OCI-LY1 (cell line): Measurements from ENCODE around the gene NUP98.
"Not testable (repeated sequence)": the region's sequence is repeated elsewhere in the genome, so short reads cannot be mapped to it uniquely, and the experiment has no call there.

Experiments
- H2AFZ ChIP-seq: fragments of 200-600 bp; sonication (generic), shearing (Covaris generic); 2 replicates; pipeline ENCODE4 v1.6.0; 2014; ENCODE audit warnings: antibody characterized with exemption, mild to moderate bottlenecking, low read length
- H3F3A ChIP-seq: fragments of 200-600 bp; sonication (generic), shearing (Covaris generic); 2 replicates; pipeline ENCODE4 v1.6.0; 2014; ENCODE audit warnings: mild to moderate bottlenecking, antibody characterized with exemption, low read length, moderate library complexity; ENCODE audit not compliant: insufficient read depth
- H3K27ac ChIP-seq: fragments of 200-600 bp; sonication (generic); 2 replicates; pipeline ENCODE4 v1.5.1; 2014; ENCODE audit warnings: low read length, mixed run types, mild to moderate bottlenecking, low read depth; ENCODE audit not compliant: poor library complexity, severe bottlenecking
- H3K27me3 ChIP-seq: fragments of 200-600 bp; sonication (generic); 2 replicates; pipeline ENCODE4 v1.6.0; 2014; ENCODE audit warnings: antibody characterized with exemption, mild to moderate bottlenecking, low read length, moderate library complexity; ENCODE audit not compliant: insufficient read depth
- H3K36me3 ChIP-seq: fragments of 200-600 bp; sonication (generic); 2 replicates; pipeline ENCODE4 v1.6.1; 2014; ENCODE audit warnings: mild to moderate bottlenecking, antibody characterized with exemption, low read length, moderate library complexity, mixed read lengths; ENCODE audit not compliant: insufficient read depth
- H3K4me1 ChIP-seq: fragments of 200-600 bp; sonication (generic); 2 replicates; pipeline ENCODE4 v1.5.1; 2014; ENCODE audit warnings: mild to moderate bottlenecking, low read length, moderate library complexity; ENCODE audit not compliant: insufficient read depth, severe bottlenecking
- H3K4me2 ChIP-seq: fragments of 200-600 bp; sonication (generic), shearing (Covaris generic); 2 replicates; pipeline ENCODE4 v1.6.1; 2014; ENCODE audit warnings: low read length
- H3K4me3 ChIP-seq: fragments of 200-600 bp; sonication (generic); 2 replicates; pipeline ENCODE4 v1.5.1; 2014; ENCODE audit warnings: low read length, low read depth, mild to moderate bottlenecking, mixed read lengths; ENCODE audit not compliant: poor library complexity, severe bottlenecking
- H3K79me2 ChIP-seq: fragments of 200-600 bp; shearing (Covaris generic); 2 replicates; pipeline ENCODE4 v1.6.1; 2016; ENCODE audit warnings: mixed run types, low read length, mixed read lengths; ENCODE audit not compliant: insufficient read depth
- H3K9ac ChIP-seq: fragments of 200-600 bp; sonication (generic), shearing (Covaris generic); 2 replicates; pipeline ENCODE4 v1.6.1; 2014; ENCODE audit warnings: mild to moderate bottlenecking, low read length, mixed read lengths
- H3K9me2 ChIP-seq: fragments of 200-600 bp; sonication (generic), shearing (Covaris generic); 2 replicates; pipeline ENCODE4 v1.6.1; 2014; ENCODE audit warnings: low read depth, mild to moderate bottlenecking, low read length, mixed read lengths
- H3K9me3 ChIP-seq: fragments of 200-600 bp; shearing (Covaris generic); 2 replicates; pipeline ENCODE4 v1.6.1; 2014; ENCODE audit warnings: low read length, mixed read lengths
- H4K20me1 ChIP-seq: fragments of 200-600 bp; sonication (generic), shearing (Covaris generic); 2 replicates; pipeline ENCODE4 v1.6.0; 2016; ENCODE audit warnings: mild to moderate bottlenecking, low read length; ENCODE audit not compliant: insufficient read depth
- CTCF ChIP-seq: fragments of 200-600 bp; sonication (generic), shearing (Covaris generic); IDR thresholded peaks from 2 replicates; pipeline ENCODE4 v1.5.1; 2017; ENCODE audit warnings: mild to moderate bottlenecking, antibody characterized with exemption, low read length, moderate library complexity, mixed read lengths
- EZH2 ChIP-seq: fragments of 200-600 bp; sonication (generic), shearing (Covaris generic); IDR thresholded peaks from 2 replicates; pipeline ENCODE4 v1.8.0; 2017; ENCODE audit warnings: borderline replicate concordance, mixed run types, mild to moderate bottlenecking, antibody characterized with exemption, low read length, moderate library complexity, mixed read lengths

NUP98 gene

GRCh38 chr11:3649374-3649773, 148.0 kb downstream of the NUP98 start:
- H3K79me2 ChIP-seq, H3K4me1 ChIP-seq, H2AFZ ChIP-seq, H4K20me1 ChIP-seq, H3K9me2 ChIP-seq, H3K4me2 ChIP-seq, H3K4me3 ChIP-seq, H3K27me3 ChIP-seq, H3K9ac ChIP-seq, H3K9me3 ChIP-seq, H3F3A ChIP-seq, H3K27ac ChIP-seq, H3K36me3 ChIP-seq: not testable (repeated sequence)

GRCh38 chr11:3648843-3649242, 148.5 kb downstream of the NUP98 start:
- not testable (repeated sequence) for H2AFZ ChIP-seq, H3K27ac ChIP-seq, H3K9me2 ChIP-seq, H3K4me2 ChIP-seq, H3K4me1 ChIP-seq, H3K36me3 ChIP-seq, H3K9me3 ChIP-seq, H3K79me2 ChIP-seq, H3K27me3 ChIP-seq, H3K9ac ChIP-seq, H3K4me3 ChIP-seq, H4K20me1 ChIP-seq, H3F3A ChIP-seq

GRCh38 chr11:3645552-3645951, 151.8 kb downstream of the NUP98 start:
- Histone ChIP-seq H3F3A (no peaks in the 10 kb centered on the region), H3K4me2 (no peak overlapping the region), H3K79me2 (no peaks in the 10 kb centered on the region), H3K27me3 (peaks cover 7% of the 10 kb centered on the region; the same call in 1 of the 2 replicates), H2AFZ (no peak overlapping the region), H3K36me3 (no peaks in the 10 kb centered on the region; the same call in 1 of the 2 replicates), H3K9me2 (no peaks in the 10 kb centered on the region), H4K20me1 (no peaks in the 10 kb centered on the region), H3K9ac (no peak overlapping the region), H3K4me1 (no peaks in the 10 kb centered on the region), H3K4me3 (no peak overlapping the region), H3K27ac (no peak overlapping the region), H3K9me3 (no peaks in the 10 kb centered on the region)
- TF ChIP-seq CTCF (no peak), EZH2 (no peak)

DNA sequence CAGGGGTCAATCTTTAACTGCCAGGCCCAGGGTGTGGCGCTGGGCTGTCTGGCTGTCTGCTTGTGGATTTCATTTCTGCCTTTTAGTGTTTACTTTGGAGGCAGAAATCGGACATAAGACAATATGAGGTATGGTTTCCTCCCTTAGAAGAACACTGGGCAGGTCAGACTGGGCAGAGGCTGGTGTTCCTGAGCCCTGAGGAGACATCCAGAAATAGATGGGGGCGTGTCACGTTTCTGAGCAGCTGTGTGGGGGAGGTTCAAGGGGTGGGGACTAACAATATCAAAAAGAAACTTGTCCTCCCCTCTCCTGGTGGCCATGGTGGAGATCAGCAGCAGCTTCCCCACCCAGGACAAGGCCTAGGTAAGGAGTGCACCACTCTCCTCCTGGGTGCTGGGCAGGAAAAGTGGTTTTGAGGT, 152.5 kb downstream of the NUP98 start, which contains the start of gene ART1:
ART1 (plus strand) TSS at position 312 of the 419 bp plus-strand sequence. CDS start 14,086 bp downstream, outside the sequence.
- H3K9me3 ChIP-seq = no peaks in the 10 kb centered on the region
- H3K4me2 ChIP-seq = no peak within 1 kb of the TSS
- H3K36me3 ChIP-seq = no peaks in the 10 kb centered on the region; the same call in 1 of the 2 replicates
- peaks cover 7% of the 10 kb centered on the region; the same call in 1 of the 2 replicates for H3K27me3 ChIP-seq
- no peak within 1 kb of the TSS for H2AFZ ChIP-seq
- H3K9ac ChIP-seq = no peak within 1 kb of the TSS
- no peaks in the 10 kb centered on the region for H3K4me1 ChIP-seq
- H4K20me1 ChIP-seq = no peaks in the 10 kb centered on the region
- TF ChIP-seq CTCF = no peak
- no peak for TF ChIP-seq EZH2
- H3K4me3 ChIP-seq = no peak within 1 kb of the TSS
- H3F3A ChIP-seq = no peaks in the 10 kb centered on the region
- no peak within 1 kb of the TSS for H3K27ac ChIP-seq
- H3K79me2 ChIP-seq = no peaks in the 10 kb centered on the region
- H3K9me2 ChIP-seq = no peaks in the 10 kb centered on the region

DNA sequence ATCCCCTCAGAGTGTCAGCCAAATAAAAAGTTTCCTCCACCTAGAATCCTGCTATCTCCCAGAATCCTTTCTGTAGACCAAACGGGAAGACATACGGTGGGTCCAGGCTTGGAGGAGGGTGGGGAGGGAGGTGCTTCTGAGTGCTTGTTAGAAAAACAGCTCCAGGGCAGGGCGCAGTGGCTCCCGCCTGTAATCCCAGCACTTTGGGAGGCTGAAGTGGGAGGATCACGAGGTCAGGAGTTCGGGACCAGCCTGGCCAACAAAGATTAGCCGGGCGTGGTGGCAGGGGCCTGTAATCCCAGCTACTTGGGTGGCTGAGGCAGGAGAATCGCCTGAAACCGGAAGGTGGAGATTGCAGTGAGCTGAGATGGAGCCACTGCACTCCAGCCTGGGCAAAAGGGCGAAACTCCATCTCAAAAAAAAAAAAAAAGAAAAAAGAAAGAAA, 154.2 kb downstream of the NUP98 start:
- not testable (repeated sequence) for H3K9ac ChIP-seq, H3K4me3 ChIP-seq, H3K9me3 ChIP-seq, H3K36me3 ChIP-seq, H3K4me2 ChIP-seq, H3F3A ChIP-seq, H3K27ac ChIP-seq, H3K4me1 ChIP-seq, H2AFZ ChIP-seq, H3K79me2 ChIP-seq, H4K20me1 ChIP-seq, H3K9me2 ChIP-seq, H3K27me3 ChIP-seq
